HEK293 (cell line): ENCODE measurements around the gene NADK.
A peak's percentile ranks its signal among the peaks of the same experiment; 100 is the strongest.

Experiments used
- CTCF ChIA-PET: fragments of 350-600 bp; formaldehyde crosslinking; extraction: SDS; loops from one replicate; lab custom pipeline; 2021; ENCODE audit warnings: antibody characterized with exemption; lab: Yijun Ruan, JAX
- POLR2A ChIA-PET: fragments of 300-600 bp; formaldehyde crosslinking; extraction: SDS; loops from one replicate; lab custom pipeline; 2020; ENCODE audit warnings: antibody characterized with exemption, inconsistent platforms; lab: Yijun Ruan, JAX
- H3K27ac ChIP-seq: fragments of 200-500 bp; sonication (Bioruptor generic); 2 replicates; pipeline ENCODE4 v1.5.1; 2014; ENCODE audit warnings: low read depth, low read length, control low read depth, inconsistent platforms; ENCODE audit errors: extremely low read depth
- H3K36me3 ChIP-seq, 2 experiments: fragments of 200-500 bp in 1 of 2; sonication (Bioruptor generic) in 1 of 2; 1 replicate in 1 of 2; 2 replicates in 1 of 2; pipeline ENCODE4 v1.5.1; 2014 to 2017; ENCODE audit warnings: inconsistent platforms in 2 of 2, low read length in 2 of 2; ENCODE audit not compliant: control insufficient read depth in 2 of 2, insufficient read depth in 1 of 2
- H3K4me1 ChIP-seq: fragments of 200-500 bp; sonication (Bioruptor generic); 2 replicates; pipeline ENCODE4 v1.5.1; 2014; ENCODE audit warnings: mild to moderate bottlenecking, low read length, inconsistent platforms; ENCODE audit not compliant: control insufficient read depth, insufficient read depth
- H3K4me3 ChIP-seq: 2 replicates; pipeline ENCODE4 v1.5.1; 2011; ENCODE audit warnings: low read depth, mild to moderate bottlenecking, control low read depth, low read length, moderate library complexity
- H3K9me3 ChIP-seq: fragments of 200-500 bp; sonication (Bioruptor generic); 2 replicates; pipeline ENCODE4 v1.5.1; 2014; ENCODE audit warnings: low read depth, low read length, inconsistent platforms; ENCODE audit not compliant: control insufficient read depth, insufficient read depth
- BCL11B ChIP-seq: fragments of 450-650 bp; formaldehyde crosslinking; IDR thresholded peaks from 2 replicates; pipeline ENCODE4 v1.5.1; 2016; ENCODE audit warnings: low read depth, missing biosample characterization, missing genetic modification characterization
- KLF1 ChIP-seq: fragments of 450-650 bp; formaldehyde crosslinking; IDR thresholded peaks from 2 replicates; pipeline ENCODE4 v1.5.1; 2016; ENCODE audit warnings: missing biosample characterization, missing genetic modification characterization
- OSR2 ChIP-seq: fragments of 450-650 bp; formaldehyde crosslinking; IDR thresholded peaks from 2 replicates; pipeline ENCODE4 v1.5.1; 2016; ENCODE audit warnings: missing biosample characterization, missing genetic modification characterization
- OVOL3 ChIP-seq: fragments of 450-650 bp; formaldehyde crosslinking; IDR thresholded peaks from 2 replicates; pipeline ENCODE4 v1.5.1; 2016; ENCODE audit warnings: missing biosample characterization, missing genetic modification characterization
- PRDM4 ChIP-seq: fragments of 450-650 bp; formaldehyde crosslinking; IDR thresholded peaks from 2 replicates; pipeline ENCODE4 v1.5.1; 2017; ENCODE audit warnings: missing biosample characterization, missing genetic modification characterization
- RBAK ChIP-seq: fragments of 450-650 bp; formaldehyde crosslinking; IDR thresholded peaks from 2 replicates; pipeline ENCODE4 v1.5.1; 2016; ENCODE audit warnings: missing biosample characterization, missing genetic modification characterization
- SALL2 ChIP-seq: fragments of 450-650 bp; formaldehyde crosslinking; IDR thresholded peaks from 2 replicates; pipeline ENCODE4 v1.5.0; 2017; ENCODE audit warnings: missing biosample characterization, mild to moderate bottlenecking, missing genetic modification characterization, borderline replicate concordance
- SETDB1 ChIP-seq: IDR thresholded peaks from one replicate; pipeline ENCODE4 v1.6.1; 2017; ENCODE audit warnings: mild to moderate bottlenecking, low read length, moderate library complexity, mixed read lengths; ENCODE audit not compliant: insufficient read length
- SP3 ChIP-seq: fragments of 450-650 bp; formaldehyde crosslinking; IDR thresholded peaks from 2 replicates; pipeline ENCODE4 v1.5.1; 2016; ENCODE audit warnings: missing biosample characterization, missing genetic modification characterization
- YY2 ChIP-seq: fragments of 450-650 bp; formaldehyde crosslinking; IDR thresholded peaks from 2 replicates; pipeline ENCODE4 v1.5.1; 2016; ENCODE audit warnings: missing biosample characterization, missing genetic modification characterization
- ZBTB8A ChIP-seq: fragments of 450-650 bp; formaldehyde crosslinking; IDR thresholded peaks from 2 replicates; pipeline ENCODE4 v1.5.1; 2016; ENCODE audit warnings: missing biosample characterization, missing genetic modification characterization
- ZFHX2 ChIP-seq: fragments of 450-650 bp; formaldehyde crosslinking; conservative IDR thresholded peaks from 2 replicates; pipeline ENCODE4 v1.5.1; 2016; ENCODE audit warnings: missing biosample characterization, missing genetic modification characterization
- ZFP37 ChIP-seq: fragments of 450-650 bp; formaldehyde crosslinking; IDR thresholded peaks from 2 replicates; pipeline ENCODE4 v1.5.1; 2016; ENCODE audit warnings: missing biosample characterization, missing genetic modification characterization
- ZNF10 ChIP-seq: fragments of 450-650 bp; formaldehyde crosslinking; IDR thresholded peaks from 2 replicates; pipeline ENCODE4 v1.5.1; 2017; ENCODE audit warnings: missing biosample characterization, missing genetic modification characterization
- ZNF114 ChIP-seq: fragments of 450-650 bp; formaldehyde crosslinking; IDR thresholded peaks from 2 replicates; pipeline ENCODE4 v1.5.0; 2017; ENCODE audit warnings: missing biosample characterization, missing genetic modification characterization
- ZNF133 ChIP-seq: fragments of 450-650 bp; formaldehyde crosslinking; IDR thresholded peaks from 2 replicates; pipeline ENCODE4 v1.5.1; 2016; ENCODE audit warnings: missing biosample characterization, missing genetic modification characterization
- ZNF184 ChIP-seq: fragments of 450-650 bp; IDR thresholded peaks from 2 replicates; pipeline ENCODE4 v1.5.1; 2018; ENCODE audit warnings: missing biosample characterization, mild to moderate bottlenecking, missing genetic modification characterization
- ZNF398 ChIP-seq: fragments of 450-650 bp; formaldehyde crosslinking; IDR thresholded peaks from 2 replicates; pipeline ENCODE4 v1.5.1; 2017; ENCODE audit warnings: missing biosample characterization, missing genetic modification characterization
- ZNF626 ChIP-seq: fragments of 450-650 bp; sonication (Bioruptor Pico); formaldehyde crosslinking; IDR thresholded peaks from 2 replicates; pipeline ENCODE4 v1.5.1; 2018; ENCODE audit warnings: missing biosample characterization, missing genetic modification characterization, inconsistent platforms
- ZNF629 ChIP-seq: fragments of 450-650 bp; formaldehyde crosslinking; IDR thresholded peaks from 2 replicates; pipeline ENCODE4 v1.5.1; 2017; ENCODE audit warnings: missing biosample characterization, missing genetic modification characterization
- ZNF660 ChIP-seq: fragments of 450-650 bp; IDR thresholded peaks from 2 replicates; pipeline ENCODE4 v1.5.1; 2018; ENCODE audit warnings: missing biosample characterization, mild to moderate bottlenecking, missing genetic modification characterization
- ZNF664 ChIP-seq: fragments of 450-650 bp; formaldehyde crosslinking; IDR thresholded peaks from 2 replicates; pipeline ENCODE4 v1.5.1; 2016; ENCODE audit warnings: missing biosample characterization, missing genetic modification characterization
- ZNF785 ChIP-seq: fragments of 450-650 bp; formaldehyde crosslinking; IDR thresholded peaks from 2 replicates; pipeline ENCODE4 v1.5.1; 2016; ENCODE audit warnings: missing biosample characterization, missing genetic modification characterization

The NADK gene

GRCh38 chr1:1758692-1759455 lies 19.4 kb downstream of the NADK start:
- TF ChIP-seq ZNF629 (tag by site-specific recombination) (no peak), KLF1 (peak; percentile 32; the same call in 1 of the 2 replicates), ZBTB8A (0 out of 2 replicates have a peak, but pooled peaks have one; percentile 22), ZNF10 (tag by site-specific recombination) (0 out of 2 replicates have a peak, but pooled peaks have one; percentile 32), RBAK (tag by site-specific recombination) (no peak), ZFP37 (no peak), PRDM4 (tag by site-specific recombination) (no peak)
- no peak overlapping the region for H3K27ac ChIP-seq
- peaks cover 0 to 100% of the 10 kb centered on the region in 2 experiments; a peak in 2 of 3 replicates for H3K36me3 ChIP-seq
- POLR2A ChIA-PET, result interaction anchor here (1.6 kb wide), 1 partner anchor 150 kb away, joined by 4 read pairs; no protein-coding TSS in a partner anchor
- H3K9me3 ChIP-seq, result no peaks in the 10 kb centered on the region
- H3K4me1 ChIP-seq, result no peaks in the 10 kb centered on the region
- CTCF ChIA-PET, result interaction anchor here (0.6 to 0.9 kb wide), 2 partner anchors 88 to 133 kb away, joined by 3 to 4 read pairs; no protein-coding TSS in a partner anchor
- H3K4me3 ChIP-seq, result no peak overlapping the region

GRCh38 chr1:1758059-1758621 lies 20.1 kb downstream of the NADK start:
- H3K9me3 ChIP-seq, result no peaks in the 10 kb centered on the region
- H3K36me3 ChIP-seq, result peaks cover 0 to 100% of the 10 kb centered on the region in 2 experiments; a peak in 2 of 3 replicates
- no peak overlapping the region for H3K27ac ChIP-seq
- ChIA-PET POLR2A (interaction anchor here (1.6 kb wide), 1 partner anchor 151 kb away, joined by 4 read pairs; no protein-coding TSS in a partner anchor), CTCF (no interaction called here)
- H3K4me3 ChIP-seq, result no peak overlapping the region
- TF ChIP-seq OSR2 (tag by site-specific recombination) (no peak), ZNF785 (tag by site-specific recombination) (no peak), OVOL3 (tag by site-specific recombination) (no peak), SALL2 (tag by site-specific recombination) (no peak), ZNF660 (tag by site-specific recombination) (no peak), ZNF184 (tag by site-specific recombination) (no peak), ZNF114 (no peak), SP3 (no peak), SETDB1 (no peak), ZNF626 (tag by site-specific recombination) (no peak), ZFHX2 (no peak), BCL11B (tag by site-specific recombination) (no peak), YY2 (no peak), ZNF664 (tag by site-specific recombination) (no peak), ZNF133 (tag by site-specific recombination) (no peak), ZNF398 (tag by site-specific recombination) (no peak)
- H3K4me1 ChIP-seq, result no peaks in the 10 kb centered on the region
